Measurements from ENCODE around the gene RAB19.
A peak's percentile ranks its signal among the peaks of the same experiment; 100 is the strongest.
"Not testable (repeated sequence)": the region's sequence is repeated elsewhere in the genome, so short reads cannot be mapped to it uniquely, and the experiment has no call there.

RAB19 gene

GRCh38 chr7:140402178-140402835 lies 1.6 kb upstream of the RAB19 start:
- DNase-seq, result no peak

GRCh38 chr7:140404565-140405065 lies 757 bp downstream of the RAB19 start:
- DNase-seq, result no peak

- no peak for DNase-seq
Measured at GRCh38 chr7:140415361-140415760, 11.5 kb downstream of the RAB19 start.

GRCh38 chr7:140415816-140416215 lies 12.0 kb downstream of the RAB19 start:
- DNase-seq, result not testable (repeated sequence)

GRCh38 chr7:140416560-140416959 lies 12.7 kb downstream of the RAB19 start:
- peak; percentile 5 to 52 for DNase-seq

GRCh38 chr7:140417456-140418155 lies 13.7 kb downstream of the RAB19 start:
- peak; percentile 28 to 49 for DNase-seq

- DNase-seq, result peak; percentile 54 to 64
Measured at GRCh38 chr7:140418156-140418472, 14.3 kb downstream of the RAB19 start.

GRCh38 chr7:140418653-140419052 lies 14.8 kb downstream of the RAB19 start:
- no peak for DNase-seq

- DNase-seq, result no peak
Measured at GRCh38 chr7:140421521-140421920, 17.7 kb downstream of the RAB19 start.

GRCh38 chr7:140423501-140423900 lies 19.6 kb downstream of the RAB19 start:
- no peak for DNase-seq

- DNase-seq, result no peak
Measured at GRCh38 chr7:140425718-140426117, 21.9 kb downstream of the RAB19 start.

GRCh38 chr7:140426130-140426529 lies 22.3 kb downstream of the RAB19 start:
- DNase-seq, result no peak

- no peak for DNase-seq
Measured at GRCh38 chr7:140433396-140433795, 29.5 kb downstream of the RAB19 start.

GRCh38 chr7:140435252-140435895 lies 31.5 kb downstream of the RAB19 start:
- DNase-seq, result no peak

GRCh38 chr7:140439359-140439758 lies 35.5 kb downstream of the RAB19 start:
- no peak for DNase-seq

- no peak for DNase-seq
Measured at GRCh38 chr7:140440593-140440992, 36.7 kb downstream of the RAB19 start.

- DNase-seq, result no peak
Measured at GRCh38 chr7:140441519-140441918, 37.7 kb downstream of the RAB19 start.

GRCh38 chr7:140446467-140446866 lies 42.6 kb downstream of the RAB19 start:
- DNase-seq, result no peak

- DNase-seq, result no peak
Measured at GRCh38 chr7:140447841-140448240, 44.0 kb downstream of the RAB19 start.

- no peak for DNase-seq
Measured at GRCh38 chr7:140448781-140449480, 45.1 kb downstream of the RAB19 start.

GRCh38 chr7:140451716-140452115 lies 47.9 kb downstream of the RAB19 start:
- DNase-seq, result no peak

GRCh38 chr7:140453273-140453672 lies 49.4 kb downstream of the RAB19 start:
- DNase-seq, result no peak
